Ecto neural progenitor cell (in vitro differentiated cells): Measurements from ENCODE around the gene ANAPC16.
A peak's percentile ranks its signal among the peaks of the same experiment; 100 is the strongest.
"Not testable (repeated sequence)": the region's sequence is repeated elsewhere in the genome, so short reads cannot be mapped to it uniquely, and the experiment has no call there.

Experiments used
- DNase-seq: peaks from one replicate; pipeline ENCODE4 v3.0.0-alpha.2; 2018; ENCODE audit warnings: low spot score

The ANAPC16 gene

DNA sequence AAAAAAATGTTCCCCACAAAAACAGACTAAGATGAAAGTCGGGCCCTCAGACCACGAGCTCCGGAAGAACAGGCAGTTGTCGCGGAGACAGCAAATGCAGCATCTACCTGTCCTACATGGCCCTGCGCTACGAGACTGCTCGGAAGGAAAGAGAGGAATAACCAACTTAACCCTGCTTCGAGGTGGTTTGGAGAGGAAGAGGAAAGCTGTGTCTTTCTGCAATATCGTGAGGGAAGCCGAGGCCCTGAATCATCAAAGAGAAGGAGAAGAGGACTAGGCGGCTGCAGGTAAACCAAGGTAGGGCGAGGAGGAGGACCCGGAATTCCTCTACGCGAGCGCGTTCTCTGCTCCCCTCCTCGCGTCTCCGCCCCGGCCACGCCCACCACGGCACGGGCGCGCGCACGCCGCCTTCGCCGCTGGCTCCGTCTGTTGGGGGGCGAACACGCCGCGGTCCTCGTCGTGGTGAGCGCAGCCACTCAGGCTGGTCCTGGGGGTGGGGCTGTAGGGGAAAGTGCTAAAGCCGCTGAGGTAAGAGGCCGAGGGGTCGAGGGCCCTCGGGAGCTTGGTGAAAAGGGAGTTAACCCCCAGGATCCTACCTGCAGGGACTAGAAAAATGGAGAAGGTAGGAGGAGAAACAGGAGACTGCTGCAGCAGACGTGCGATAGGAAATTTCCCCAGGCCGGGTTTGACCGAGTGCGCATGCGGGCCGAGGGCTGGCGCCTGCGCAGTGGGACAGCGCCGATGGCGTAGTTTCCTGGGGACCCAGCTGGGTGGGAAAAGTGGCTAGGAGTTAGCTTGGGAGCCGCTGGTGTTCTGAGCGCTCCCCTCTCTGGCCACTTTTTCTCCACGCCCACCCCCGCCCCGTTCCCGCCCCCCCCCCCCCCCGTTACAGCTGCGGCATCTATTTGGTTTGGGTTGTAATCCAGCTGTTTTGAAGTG, at the start of gene ANAPC16, which contains the start of gene ASCC1:
Gene ANAPC16 (plus strand): TSS at position 402 of the 939 bp plus-strand sequence. CDS start 7,903 bp downstream, outside the sequence.
Gene ASCC1 (minus strand): TSS at position 666 of the 939 bp plus-strand sequence. CDS start 2,978 bp downstream, outside the sequence.
- DNase-seq = peak; percentile 97

DNA sequence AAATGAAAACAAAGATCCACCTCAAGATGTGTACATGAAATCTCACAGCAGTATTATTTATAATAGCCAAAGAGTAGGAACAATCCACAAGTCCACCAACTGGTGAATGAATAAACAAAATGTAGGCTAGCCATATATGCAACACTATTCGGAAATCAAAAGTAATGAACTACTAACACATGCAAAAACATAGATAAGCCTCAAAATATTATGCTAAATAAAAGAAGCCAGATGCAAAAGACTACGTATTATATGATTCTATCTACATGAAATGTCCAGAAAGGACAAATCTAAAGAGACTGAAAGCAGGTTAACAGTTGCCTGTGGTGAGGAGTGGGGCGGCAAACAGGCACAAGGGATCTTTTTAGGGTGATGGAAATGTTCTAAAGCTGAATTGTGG, 48.7 kb upstream of the ANAPC16 start:
- DNase-seq = no peak

DNA sequence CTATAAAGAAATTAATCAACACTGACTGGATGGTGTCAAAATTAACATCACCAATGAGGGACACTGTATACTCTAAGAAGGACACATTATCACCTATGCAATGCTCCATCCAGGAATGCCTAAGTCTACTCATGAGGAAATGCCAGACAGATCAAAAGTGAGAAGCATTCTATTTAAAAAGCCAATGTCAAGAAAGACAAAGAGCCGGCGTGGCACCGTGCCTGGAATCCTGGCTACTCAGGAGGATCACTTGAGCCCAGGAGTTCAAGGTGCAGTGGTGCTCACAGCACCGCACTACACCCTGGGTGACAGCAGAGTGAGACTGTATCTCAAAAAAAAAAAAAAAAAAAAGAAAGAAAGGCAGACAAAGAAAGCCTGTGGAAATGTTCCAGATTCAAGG, 45.5 kb upstream of the ANAPC16 start:
- DNase-seq = no peak

DNA sequence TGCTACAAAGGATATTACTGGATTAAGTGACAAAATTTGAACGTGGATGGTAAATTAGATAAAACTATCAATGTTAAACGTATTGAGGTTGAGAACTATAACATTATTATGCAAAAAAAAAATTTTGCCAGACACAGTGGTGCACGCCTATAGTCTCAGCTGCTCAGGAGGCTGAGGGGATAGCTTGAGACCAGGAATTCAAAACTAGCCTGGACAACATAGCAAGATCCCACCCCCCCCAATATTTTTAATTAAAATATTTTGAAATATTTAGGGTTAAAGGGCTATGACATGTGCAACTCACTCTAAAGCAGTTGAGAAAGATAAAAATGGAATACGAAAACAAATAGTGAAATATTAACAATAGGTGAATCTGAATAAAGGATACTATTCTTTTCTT, 45.1 kb upstream of the ANAPC16 start:
- no peak for DNase-seq

DNA sequence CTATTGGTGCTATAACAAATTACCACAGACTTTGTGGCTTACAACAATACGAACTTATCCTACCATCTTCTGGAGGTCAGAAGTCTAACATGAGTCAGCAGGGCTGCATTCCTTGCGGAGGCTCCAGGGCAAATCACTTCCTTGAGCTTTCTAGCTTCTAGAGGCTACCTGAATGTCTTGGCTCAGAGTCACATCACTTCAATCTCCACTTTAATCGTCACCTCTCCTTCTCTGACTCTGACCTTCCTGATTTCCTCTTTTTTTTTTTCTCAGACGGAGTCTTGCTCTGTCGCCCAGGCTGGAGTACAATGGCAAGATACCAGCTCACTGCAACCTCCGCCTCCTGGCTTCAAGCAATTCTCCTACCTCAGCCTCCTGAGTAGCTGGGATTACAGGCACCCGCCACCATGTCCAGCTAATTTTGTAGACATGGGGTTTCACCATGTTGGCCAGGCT, 44.6 kb upstream of the ANAPC16 start:
- no peak for DNase-seq

DNA sequence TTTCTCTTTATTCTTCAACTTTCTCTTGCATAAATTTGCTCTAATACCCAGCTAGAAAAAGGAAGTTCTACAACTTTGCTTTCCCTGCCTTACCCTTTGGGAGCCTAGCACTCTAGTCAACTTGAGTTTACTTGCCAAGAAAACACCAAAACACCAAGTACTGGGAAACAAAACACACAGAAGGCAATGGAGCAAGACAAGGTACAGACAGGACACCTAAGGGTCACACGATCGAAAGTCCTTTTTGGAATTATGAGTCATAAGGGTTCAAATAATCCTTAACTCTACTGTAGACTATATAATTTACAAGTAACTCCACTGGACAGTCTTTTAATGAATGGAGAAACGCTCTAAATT, 42.6 kb upstream of the ANAPC16 start:
- no peak for DNase-seq

DNA sequence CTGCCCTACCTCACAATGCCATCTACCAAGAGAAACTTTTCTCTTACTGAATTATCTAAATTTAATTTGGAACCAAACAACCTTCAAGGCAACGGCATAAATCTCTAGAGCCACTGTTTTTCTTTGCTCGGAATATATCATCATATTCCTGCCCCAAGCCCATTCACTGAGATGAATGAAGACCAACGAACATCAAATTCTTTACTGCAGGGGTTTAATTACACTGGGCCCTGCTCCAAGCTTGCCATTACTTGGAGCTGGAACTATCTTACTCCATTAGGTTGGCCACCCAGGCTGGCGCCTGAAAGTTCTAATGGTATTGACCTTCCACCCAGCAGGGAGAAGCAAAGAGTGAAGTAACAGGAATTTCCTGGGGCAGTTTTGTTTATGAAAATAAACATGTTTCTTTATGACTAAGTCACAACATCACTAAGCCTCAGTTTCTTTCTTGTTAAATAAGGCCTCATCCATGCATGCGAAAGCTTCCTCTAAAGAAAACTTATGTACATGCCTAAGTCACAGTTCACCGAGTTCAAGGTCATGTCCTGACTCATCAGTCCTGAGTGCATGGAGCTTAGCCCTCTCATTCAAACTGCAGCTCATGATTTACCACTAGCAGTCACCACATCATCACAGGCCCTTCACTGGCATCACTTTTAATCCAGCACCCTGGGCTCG, 42.1 kb upstream of the ANAPC16 start:
- DNase-seq = no peak

DNA sequence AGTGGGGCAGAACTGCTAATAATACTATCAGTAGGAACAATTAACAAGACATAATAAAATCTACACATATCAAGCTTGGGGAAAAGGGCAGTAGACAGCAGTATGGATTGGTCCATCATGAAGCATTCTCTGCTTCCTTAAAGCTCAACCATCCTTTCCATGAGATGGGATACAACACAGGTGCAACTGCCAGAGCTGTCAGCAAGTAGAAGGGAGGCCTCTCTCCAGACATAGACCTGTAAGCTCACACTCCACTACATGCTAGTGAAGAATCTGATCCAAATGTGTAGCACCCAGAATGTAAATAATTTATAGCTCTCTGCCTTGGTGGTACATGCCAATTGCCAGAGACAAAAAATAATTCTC, 41.5 kb upstream of the ANAPC16 start:
- DNase-seq = no peak

DNA sequence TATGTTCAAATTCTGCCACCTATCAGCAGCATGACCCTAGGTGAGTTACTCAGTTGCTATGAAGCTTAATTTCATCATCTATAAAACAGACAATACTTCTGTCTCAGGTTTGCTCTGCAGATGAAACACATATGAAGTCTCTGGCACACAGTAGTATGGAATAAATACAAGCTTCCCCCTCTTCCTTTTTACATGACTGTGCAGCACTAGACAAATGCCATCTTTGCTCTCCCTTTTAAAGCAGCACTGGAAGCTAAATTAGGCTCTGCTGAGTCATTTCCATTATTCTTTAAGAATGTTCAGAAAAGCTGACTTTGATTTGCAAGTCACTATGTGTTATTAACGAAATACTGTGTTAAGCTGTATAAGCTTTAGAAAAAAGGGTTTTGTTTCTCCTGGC, 40.7 kb upstream of the ANAPC16 start:
- DNase-seq = no peak

DNA sequence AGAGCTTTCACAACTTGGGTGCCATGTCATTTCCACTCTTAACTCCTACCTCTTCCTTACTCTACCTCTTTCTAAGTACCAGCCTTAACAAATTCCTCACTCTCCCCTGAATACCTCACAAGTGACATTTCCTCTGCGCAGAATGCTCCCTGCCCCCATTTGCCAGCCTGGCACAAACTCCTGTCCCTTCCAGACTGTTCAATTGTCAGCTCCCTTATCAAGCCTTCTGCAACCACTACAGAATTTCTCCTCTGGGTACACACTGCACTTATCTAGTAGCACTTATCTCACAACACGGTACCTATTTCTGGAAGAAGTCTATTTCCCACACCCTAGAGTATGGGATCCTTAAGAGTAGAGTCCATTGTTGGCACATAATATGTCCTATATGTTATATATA, 39.1 kb upstream of the ANAPC16 start:
- DNase-seq = no peak

DNA sequence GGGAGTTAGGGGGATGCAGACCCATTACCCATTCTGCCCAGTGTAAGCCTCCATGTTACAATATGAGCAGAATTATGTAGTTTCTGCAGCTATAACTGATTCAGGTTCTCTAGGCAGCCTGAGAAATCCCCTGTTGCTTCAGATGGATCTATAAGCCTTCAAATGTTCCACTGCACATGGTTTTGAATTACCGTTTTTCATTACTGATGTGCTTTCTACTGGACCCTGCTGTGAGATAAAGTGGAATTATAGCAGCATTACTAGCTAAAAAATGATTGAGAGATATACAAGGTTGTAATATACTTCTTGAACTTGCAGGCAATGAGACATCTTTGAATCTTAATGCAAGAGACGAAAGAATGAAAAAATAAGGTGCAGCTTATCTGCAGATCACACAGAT, 38.4 kb upstream of the ANAPC16 start:
- no peak for DNase-seq

DNA sequence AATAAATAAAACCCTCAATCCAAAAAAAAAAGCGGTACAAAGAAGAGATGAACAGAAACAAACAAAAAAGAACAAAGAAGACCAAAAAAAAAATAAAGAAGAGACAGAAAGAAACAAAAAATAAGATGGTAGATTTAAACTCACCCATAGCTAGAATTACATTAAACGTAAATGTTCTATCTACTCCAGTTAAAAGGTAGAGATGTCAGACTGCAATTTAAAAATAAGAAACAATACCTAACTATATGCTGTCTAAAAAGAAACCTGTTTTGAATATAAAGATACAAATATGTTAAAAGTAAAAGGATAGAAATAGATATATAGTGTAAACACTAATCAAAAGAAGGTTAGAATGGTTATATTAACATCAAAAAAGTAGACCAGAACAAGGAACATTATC, 31.7 kb upstream of the ANAPC16 start:
- no peak for DNase-seq

DNA sequence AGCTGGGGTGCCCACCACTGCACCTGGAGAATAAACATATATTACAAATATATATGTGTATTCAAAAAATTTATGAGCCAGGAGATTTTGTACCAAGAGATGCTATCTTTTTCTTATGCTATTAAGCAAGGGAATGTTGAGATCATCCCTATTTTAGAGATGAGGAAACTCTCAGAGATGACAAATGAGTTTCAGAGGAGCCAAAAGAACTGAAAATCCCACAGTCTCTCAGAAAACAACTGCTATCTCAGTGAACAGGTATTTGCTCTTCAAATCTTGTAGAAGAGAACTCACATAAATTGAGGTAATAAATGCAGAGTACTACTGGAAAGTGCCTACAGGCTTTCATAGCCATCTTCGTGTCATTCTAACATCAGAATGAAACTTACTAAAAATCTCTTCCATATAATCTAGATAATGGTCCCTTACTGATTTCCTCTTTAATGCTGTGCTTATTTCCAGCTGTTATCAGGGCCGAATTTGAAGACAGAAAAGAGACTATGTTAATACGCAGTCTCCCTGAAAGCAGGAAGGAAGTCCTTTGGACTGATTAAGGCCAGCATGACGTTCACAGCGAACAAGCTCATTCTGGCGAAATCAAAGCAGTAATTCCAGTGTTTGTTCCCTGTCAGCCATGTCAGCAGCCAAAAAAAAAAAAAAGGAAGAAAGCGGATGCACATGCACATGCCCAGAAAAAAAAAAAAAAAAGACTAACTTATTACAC, 29.4 kb upstream of the ANAPC16 start:
- DNase-seq = no peak

DNA sequence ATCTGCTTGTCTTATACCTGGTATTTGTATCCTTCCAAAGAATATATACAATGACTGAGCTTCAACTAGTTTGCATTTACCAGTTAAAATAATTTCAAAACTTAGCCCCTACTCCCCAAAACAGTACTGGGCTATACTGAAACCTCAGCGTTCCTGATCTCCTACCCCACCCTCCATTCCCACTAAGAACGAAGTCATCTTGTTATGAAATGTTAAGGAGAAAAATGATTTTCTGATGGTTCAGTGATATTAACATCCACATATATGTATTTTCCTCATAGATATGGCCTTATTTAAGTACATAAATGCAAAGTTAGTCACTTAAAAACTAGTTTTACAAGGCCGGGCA, 28.9 kb upstream of the ANAPC16 start:
- DNase-seq = no peak

DNA sequence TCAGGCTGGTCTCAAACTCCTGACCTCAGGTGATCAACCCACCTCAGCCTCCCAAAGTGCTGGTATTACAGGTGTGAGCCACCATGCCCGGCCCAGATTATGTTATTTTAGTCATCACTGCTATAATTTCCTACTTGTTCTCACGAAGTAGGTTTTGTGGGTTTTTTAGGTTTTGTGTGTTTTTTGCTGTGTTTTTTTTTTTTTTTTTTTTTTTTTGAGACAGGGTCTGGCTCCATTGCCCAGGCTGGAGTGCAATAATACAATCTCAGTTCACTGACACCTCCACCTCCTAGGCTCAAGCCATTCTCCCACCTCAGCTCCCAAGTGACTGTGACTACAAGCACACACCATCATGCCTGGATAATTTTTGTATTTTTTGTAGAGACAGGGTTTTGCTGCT, 20.9 kb upstream of the ANAPC16 start:
- DNase-seq = no peak

DNA sequence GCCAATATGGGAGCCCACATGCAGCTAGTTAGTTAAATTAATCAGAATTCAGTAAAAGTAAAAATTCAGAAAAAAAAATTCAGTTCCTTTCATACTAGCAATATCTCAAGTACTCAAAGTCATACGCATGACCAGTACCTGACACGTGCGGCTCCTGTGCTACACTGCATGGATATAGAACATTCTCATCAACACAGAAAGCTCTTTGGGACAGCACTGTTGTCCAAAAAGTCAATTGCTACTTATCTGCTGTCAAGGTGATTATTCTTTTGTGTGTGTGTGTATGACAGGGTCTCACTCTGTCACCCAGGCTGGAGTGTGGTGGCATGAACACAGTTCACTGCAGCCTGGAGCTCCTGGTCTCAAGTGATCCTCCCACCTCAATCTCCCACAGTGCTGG, 14.9 kb upstream of the ANAPC16 start:
- DNase-seq = no peak

DNA sequence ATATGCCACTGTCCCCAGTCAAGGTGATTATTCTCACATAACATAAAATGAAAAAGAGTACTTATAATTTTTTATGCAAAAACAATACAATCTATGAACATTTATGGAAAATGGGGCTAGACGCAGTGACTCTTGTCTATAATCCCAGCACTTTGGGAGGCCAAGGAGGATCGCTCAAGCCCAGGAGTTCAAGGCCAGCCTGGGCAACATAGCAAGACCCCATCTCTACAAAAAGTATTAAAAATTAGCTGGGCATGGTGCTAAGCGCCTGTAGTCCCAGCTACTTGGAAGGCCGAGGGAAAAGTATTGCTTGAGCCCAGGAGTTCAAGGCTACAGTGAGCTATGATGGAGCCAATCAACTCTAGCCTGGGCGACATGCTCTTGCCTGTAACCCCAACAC, 14.5 kb upstream of the ANAPC16 start:
- DNase-seq = no peak

DNA sequence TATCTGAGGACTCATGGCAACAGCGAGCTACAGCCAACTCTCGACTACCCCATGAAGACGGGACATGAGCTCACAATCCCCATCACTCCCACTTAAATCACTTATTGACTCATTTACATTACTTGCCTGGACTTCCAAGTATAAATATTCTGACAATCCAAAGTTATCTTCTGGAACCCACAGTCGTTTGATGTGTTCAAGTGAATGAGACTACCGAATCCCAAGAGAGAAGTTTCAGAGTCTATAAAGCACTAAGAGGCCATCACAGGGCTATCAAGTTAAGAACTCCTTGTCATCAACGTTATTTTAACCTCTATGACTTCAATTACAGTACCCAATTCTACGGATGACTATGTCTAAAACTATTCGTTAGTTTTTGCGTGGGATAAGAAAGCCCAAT, 11.5 kb upstream of the ANAPC16 start:
- no peak for DNase-seq

DNA sequence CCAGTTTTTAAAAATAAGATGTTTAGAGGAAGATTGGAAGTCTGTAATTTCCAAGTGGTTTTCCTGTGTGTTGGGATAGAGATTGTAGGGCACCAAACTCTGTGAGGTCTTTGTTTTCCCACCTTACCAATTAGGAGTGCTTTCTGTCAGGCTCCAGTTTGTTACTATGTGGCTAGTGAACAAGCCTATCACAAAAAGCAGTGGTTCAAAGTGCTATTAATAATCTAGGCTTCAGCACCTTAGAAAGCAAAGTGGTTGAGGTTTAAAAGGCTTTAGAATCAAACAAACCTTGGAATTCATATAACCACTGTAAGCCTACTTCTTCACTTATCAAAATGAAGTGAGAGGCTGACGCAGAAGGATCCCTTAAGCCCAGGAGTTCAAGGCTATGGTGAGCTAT, 11.1 kb upstream of the ANAPC16 start:
- no peak for DNase-seq

DNA sequence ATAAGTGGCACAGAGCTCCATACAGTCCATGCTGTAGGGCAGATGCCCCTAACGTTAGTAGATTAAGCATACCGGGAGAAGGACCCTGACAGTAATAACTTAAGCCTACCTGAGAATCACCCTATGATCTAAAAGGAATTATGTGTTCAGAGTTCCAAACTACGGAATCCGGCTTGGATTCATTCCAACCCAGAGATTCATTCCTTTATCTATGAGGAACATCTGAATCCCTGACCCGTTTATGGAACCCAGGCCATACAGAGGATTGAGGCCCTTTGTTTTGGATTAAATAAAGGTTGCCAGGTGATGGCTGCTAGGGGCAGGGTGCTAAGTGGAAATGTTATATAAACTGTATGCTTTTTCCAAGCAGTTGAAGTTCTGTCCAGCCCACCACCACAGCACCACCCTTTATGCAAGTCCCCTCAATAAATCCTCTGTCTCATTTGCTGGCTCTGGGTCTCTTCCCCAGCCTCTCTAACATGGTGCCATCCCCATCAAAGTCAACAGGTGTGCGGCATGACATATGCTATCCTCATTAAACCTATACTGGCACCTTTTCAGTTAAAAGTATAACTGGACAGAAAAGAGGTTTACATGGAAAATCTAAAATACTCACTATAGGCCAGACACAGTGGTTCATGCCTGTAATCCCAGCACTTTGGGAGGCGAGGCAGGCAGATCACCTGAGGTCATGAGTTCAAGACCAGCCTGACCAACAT, 9.1 kb upstream of the ANAPC16 start:
- no peak for DNase-seq

DNA sequence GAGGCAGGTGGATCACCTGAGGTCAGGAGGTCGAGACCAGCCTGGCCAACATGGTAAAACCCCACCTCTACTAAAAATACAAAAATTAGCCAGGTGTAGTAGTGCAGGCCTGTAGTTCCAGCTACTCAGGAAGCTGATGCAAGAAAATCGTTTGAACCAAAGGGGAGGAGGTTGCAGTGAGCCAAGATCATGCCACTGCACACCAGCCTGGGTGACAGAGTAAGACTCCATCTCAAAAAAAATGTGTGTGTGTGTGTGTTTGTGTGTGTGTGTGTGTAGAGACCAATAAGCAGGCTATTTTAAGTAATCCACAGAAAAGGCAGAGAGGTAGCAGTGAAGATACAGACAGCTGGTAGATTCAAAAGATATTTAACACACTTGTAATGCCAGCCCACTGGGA, 7.3 kb upstream of the ANAPC16 start:
- not testable (repeated sequence) for DNase-seq

DNA sequence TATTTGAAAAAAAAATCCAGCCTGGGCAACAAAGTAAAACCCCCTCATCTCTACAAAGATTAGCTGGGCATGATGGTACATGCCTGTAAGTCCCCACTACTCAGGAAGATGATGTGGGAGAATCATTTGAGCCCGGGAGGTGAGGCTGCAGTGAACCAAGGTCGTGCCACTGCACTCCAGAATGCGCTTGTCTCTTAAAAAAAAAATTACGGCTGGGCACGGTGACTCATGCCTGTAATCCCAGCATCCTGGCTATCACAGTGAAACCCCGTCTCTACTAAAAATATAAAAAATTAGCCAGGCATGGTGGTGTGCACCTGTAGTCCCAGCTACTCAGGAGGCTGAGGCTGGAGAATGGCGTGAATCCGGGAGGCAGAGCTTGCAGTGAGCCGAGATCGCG, 4.4 kb upstream of the ANAPC16 start:
- not testable (repeated sequence) for DNase-seq
